NCI-H524 (cell line): ENCODE data around the gene TRIO.

Experiments used
- DNase-seq, 2 experiments: peaks; one replicate each; lab custom pipeline; 2025; lab: John Stamatoyannopoulos, UW

Gene TRIO

GRCh38 chr5:14123551-14123950, 19.6 kb upstream of the TRIO start:
- no peak for DNase-seq

GRCh38 chr5:14123974-14124482, 19.1 kb upstream of the TRIO start:
- peak in 1 of 2 experiments; percentile 59 for DNase-seq

DNA sequence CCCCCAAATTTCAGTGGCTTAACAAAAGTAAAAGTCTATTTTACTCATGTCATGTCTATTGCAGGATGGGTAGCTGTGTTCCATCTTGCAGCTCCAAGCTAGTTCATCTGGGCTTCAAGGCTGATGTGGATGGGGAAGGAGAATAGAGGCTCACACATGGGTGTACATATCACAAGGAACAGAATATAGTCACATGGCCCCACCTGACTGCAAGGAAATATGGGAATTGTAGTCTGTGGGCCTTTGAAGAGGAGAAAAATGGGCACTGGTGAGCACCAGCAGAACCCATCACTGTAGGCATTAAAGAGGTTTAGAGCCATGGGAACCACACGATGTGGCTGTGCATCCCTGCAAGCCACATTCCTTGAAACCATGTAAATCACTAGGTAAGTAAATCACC, 17.9 kb upstream of the TRIO start:
- DNase-seq: peak in 1 of 2 experiments; percentile 19

DNA sequence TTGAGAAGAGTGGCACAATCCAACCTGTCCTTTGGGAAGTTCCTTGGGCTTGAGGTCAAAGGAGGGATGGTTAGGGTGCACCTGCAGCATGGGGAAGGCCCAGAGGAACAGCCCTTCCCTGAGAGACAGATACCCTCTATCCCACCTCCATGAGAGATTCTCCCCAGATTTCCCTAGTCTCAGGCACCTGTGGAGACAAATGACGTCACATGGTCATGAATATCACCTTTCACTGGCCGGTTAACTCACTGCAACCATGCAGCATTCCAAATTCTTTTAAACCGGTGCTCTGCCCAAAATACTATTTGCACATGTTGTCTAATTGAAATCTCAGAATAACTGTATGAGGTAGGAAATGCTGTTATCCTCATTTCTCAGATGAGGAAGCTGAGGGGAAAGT, 15.6 kb upstream of the TRIO start:
- DNase-seq: no peak

DNA sequence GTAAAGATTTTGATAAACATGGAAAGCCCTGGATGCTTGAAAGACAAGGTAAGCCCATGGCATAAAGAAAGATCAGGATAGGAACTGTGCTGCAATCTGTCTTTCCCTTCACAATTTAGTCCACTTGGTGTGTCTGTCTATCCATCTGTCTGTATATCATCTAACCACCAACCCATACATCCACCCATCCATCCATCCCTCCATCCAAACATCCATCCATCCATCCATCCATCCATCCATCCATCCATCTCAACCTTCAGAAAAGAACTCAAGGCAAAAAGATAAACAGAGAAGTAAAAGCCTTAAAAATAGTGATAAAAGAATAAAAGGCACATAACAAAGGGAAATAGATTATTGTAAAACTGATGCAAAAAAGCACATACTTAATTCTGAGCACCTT, 15.1 kb upstream of the TRIO start:
- DNase-seq: no peak

GRCh38 chr5:14129123-14129522, 14.0 kb upstream of the TRIO start:
- no peak for DNase-seq

DNA sequence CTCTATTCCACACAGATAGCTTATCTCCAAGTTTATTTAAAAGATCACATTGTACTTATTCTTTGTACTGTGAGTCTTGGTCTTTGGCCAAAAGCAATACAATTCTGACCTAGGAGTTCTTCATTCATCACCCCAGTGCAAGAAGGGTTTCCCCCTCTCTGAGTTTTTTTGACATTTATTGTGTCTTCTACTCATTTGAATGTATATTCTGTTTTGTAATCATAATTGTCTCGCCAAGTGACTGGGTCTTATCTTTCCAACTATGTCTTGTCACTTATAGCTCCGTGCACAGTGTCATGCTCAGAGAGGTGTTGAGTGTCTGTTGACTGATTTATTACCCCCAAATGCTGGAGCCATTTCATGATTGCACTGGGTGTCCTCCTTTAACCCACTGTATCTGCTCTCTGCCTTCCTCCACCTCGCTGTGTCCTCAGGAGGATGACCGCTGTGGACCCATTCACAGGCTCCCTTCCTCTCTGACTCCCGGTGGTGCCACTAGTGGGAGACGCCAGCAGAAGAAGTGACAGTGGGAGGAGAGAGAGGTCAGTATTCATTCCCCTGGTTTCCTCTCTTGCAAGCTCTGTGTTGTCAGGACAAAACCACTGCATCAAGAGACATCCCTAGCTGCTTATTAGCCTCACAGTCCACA, 11.2 kb upstream of the TRIO start:
- no peak for DNase-seq

- DNase-seq: no peak
These were observed 9.7 kb upstream of the TRIO start for GRCh38 chr5:14133394-14133793.

DNA sequence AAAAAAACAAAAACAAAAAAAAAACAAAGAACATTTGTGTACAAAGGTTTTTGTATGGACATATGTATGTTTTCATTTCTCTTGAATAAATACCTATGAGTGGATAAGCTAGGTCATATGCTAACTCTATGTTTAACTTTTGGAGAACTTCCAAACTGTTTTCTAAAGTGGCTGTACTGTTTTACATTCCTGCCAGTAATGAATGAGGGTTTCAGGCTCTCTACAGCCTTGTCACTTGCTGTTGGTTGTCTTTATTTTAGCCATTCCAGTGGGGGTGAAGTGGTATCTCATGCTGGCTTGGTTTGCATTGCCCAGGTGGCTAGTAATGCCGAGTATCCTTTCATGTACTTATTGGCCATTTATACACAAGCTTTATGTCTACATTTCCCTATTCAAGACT, 9.1 kb upstream of the TRIO start:
- DNase-seq: no peak

DNA sequence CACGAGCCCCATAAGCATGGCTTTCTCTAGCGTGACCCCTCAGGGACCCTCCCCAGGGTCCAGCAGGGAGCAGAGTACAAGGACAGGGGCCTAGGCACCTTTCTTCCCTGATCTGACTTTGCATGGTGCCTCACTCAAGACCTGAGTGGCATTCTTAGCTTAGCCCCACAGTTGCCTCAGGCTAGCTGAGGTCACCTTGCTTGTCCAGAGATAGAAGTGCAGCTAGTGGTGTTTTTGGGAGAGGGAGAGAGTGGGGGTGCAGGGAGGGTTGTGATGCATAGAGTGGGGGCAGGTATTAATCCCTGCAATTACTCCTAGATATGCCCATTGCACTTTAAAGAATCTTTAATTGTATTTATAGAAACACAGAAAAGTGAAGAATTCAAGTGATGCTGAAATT, 8.4 kb upstream of the TRIO start:
- no peak for DNase-seq

GRCh38 chr5:14135621-14136020, 7.5 kb upstream of the TRIO start:
- no peak for DNase-seq

DNA sequence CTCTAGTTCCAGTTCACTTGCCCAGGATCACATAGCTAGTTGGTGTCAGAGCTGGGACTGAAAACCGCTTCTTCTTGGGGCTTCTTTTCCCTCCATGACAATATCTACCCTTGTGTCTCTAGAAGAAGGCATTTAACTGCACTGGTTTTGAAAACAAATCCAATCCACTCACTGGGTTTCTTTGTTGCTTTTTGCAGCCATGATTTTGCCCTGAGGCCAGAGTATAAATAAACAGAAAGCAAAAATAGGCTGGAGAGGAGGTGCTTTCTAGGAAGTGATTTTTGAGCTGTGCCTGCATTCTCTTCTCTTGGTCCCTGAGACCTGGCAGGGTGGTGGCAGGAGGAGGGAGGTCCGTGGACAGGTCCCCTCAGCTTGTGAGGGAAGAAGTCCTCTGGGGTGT, 6.9 kb upstream of the TRIO start:
- no peak for DNase-seq

- peak; percentile 98 to 99 for DNase-seq
These were observed 4.3 kb upstream of the TRIO start for GRCh38 chr5:14138608-14139540.

- DNase-seq: no peak
These were observed 1.4 kb upstream of the TRIO start for GRCh38 chr5:14141764-14142163.

GRCh38 chr5:14142202-14142826, 828 bp upstream of the TRIO start:
- DNase-seq: peak in 1 of 2 experiments; percentile 52

DNA sequence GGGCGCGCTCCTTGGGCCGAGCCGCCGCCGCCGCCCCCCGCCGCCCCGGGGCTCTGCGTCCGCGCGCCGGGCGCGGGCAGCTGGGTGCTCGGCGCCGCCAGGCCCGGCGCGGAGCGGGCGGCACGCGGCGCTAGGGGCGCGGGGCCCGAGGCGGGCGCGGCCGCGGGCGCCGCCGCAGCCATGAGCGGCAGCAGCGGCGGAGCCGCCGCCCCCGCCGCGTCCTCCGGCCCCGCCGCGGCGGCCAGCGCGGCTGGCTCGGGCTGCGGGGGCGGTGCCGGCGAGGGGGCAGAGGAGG, 351 bp downstream of the TRIO start:
- DNase-seq: no peak

- DNase-seq: peak in 1 of 2 experiments; percentile 48
These were observed 871 bp downstream of the TRIO start for GRCh38 chr5:14143841-14144585.

DNA sequence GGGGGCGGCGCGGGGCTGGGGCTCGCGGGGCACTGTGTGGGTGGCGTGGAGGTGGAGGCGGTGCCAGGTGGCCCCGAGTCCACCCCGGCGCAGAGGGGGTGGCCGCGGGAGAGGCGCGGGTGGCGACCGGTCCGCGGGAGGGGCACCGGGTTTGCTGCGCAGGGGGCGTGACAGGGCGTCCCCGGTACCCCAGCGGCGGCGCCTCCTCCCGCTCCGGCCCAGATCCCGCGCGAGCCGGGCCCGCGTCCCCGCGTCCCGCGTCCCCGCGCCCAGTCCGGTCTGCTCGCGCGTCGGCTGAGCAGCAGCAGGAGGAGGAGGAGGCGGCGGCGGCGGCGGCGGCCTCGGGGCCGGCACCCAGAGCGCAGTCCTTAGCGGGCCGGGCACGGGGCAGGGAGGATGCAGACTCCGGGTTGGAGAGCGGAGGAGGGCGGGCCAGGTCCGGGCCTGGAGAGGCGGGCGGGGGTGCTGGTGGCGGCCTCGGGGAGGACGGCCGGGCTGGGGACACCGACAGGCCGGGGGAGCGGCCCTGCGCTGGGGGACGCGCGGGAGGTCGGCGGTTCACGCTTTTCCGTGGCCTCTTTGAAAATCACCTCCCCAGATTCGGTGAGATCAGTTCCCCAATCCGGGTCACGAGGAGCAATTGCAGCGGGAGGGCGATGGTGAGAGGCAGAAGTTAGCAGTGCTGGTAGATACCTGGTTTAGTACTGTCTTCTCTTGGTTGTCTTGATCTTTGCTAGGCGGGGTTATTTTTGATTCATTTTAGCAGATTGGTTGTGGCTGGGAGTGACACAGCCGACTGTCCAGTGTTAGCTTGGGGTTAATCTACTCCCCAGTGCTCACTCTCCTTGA, 1.7 kb downstream of the TRIO start:
- DNase-seq: peak; percentile 47 to 88

DNA sequence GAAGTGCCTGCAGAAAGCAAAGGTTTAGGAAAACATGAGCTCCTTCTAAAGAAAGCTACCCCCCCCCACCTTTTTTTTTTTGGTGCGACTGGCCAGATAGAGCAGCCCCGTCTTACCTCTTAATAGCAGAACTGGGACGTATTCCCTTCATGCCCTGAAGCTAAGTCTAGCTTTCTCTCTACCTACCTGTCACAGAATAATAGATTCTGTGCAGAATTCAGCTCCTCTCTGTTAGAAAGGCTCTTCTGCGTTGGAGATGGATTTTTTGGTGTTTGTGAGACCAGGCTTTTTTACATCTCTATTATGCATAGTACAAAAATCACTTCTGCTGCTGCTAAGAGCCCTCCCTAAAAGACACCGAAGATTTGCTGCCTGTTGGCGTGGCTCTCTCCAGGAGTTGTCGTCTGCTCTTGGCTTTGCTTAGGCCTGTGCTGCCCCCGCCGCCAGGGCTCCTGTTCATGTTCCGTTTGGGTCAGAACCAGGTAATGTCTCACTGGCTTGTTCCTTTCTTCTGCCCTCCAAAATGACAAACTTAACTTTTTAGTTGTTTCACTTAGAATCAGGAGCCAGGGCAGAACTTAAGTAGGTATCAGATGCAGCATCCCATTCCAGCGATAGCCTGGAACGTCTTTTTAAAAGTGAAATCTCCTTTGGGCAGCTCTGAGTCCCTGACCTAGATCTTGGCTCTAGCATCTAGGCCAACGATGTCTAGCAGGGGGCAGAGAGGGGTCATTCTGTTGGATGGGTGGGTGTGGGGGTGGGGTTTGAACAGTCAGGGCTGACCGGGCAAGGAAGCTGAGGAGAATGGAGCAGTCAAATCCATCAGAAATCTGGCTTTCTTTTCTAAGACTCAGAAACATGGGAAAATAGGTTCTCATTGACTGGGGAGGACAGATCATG, 2.5 kb downstream of the TRIO start:
- no peak for DNase-seq

GRCh38 chr5:14146725-14147124, 3.6 kb downstream of the TRIO start:
- DNase-seq: peak; percentile 13 to 47
